ENCODE measurements around the gene NSG1. TPM values are rescaled to one million over a fixed set of nuclear protein-coding genes. Genes with fewer than 3 reads are reported as not detected.
A peak's percentile ranks its signal among the peaks of the same experiment; 100 is the strongest.

The NSG1 gene
- total RNA-seq, 4 donors from 2014 or later: 0.15 to 4.8 (median 1.4) TPM

GRCh38 chr4:4427886-4428285 is 41.0 kb downstream of the NSG1 start:
- no peak for TF ChIP-seq POLR2A (IDR thresholded peaks at IDR 0.05)
- TF ChIP-seq, protein P1, sequence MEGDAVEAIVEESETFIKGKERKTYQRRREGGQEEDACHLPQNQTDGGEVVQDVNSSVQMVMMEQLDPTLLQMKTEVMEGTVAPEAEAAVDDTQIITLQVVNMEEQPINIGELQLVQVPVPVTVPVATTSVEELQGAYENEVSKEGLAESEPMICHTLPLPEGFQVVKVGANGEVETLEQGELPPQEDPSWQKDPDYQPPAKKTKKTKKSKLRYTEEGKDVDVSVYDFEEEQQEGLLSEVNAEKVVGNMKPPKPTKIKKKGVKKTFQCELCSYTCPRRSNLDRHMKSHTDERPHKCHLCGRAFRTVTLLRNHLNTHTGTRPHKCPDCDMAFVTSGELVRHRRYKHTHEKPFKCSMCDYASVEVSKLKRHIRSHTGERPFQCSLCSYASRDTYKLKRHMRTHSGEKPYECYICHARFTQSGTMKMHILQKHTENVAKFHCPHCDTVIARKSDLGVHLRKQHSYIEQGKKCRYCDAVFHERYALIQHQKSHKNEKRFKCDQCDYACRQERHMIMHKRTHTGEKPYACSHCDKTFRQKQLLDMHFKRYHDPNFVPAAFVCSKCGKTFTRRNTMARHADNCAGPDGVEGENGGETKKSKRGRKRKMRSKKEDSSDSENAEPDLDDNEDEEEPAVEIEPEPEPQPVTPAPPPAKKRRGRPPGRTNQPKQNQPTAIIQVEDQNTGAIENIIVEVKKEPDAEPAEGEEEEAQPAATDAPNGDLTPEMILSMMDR (IDR thresholded peaks at IDR 0.05): no peak
- TF ChIP-seq POLR2AphosphoS5 (IDR thresholded peaks at IDR 0.05): no peak
- no peak for TF ChIP-seq EP300 (IDR thresholded peaks at IDR 0.05)
- H3K9me3 ChIP-seq: no peaks in the 10 kb centered on the region
- no peaks in the 10 kb centered on the region for H3K4me1 ChIP-seq
- no peaks in the 10 kb centered on the region for H3K27me3 ChIP-seq
- peaks cover 0 to 87% of the 10 kb centered on the region in 2 donors for H3K36me3 ChIP-seq
- ATAC-seq: no peak
- no peak overlapping the region for H3K4me3 ChIP-seq
- WGBS, 2 donors (ENCODE audit: low coverage in 1 of 2): 50% methylated on average over 1 of the region's 5 CpGs; no CpG with 5 or more reads in 1 of the 2 donors
- no peak overlapping the region for H3K27ac ChIP-seq

GRCh38 chr4:4428966-4429875 is 42.3 kb downstream of the NSG1 start:
- Histone ChIP-seq H3K9me3 (no peaks in the 10 kb centered on the region), H3K36me3 (peaks cover 0 to 87% of the 10 kb centered on the region in 2 donors), H3K27me3 (no peaks in the 10 kb centered on the region), H3K4me3 (no peak overlapping the region), H3K27ac (no peak overlapping the region), H3K4me1 (no peaks in the 10 kb centered on the region)
- TF ChIP-seq POLR2AphosphoS5 (IDR thresholded peaks at IDR 0.05) (no peak), POLR2A (IDR thresholded peaks at IDR 0.05) (no peak)
- TF ChIP-seq, protein P1 (IDR thresholded peaks at IDR 0.05): no peak
- 89 to 93% methylated on average over 4 to 8 of the region's 10 CpGs for WGBS, 2 donors (ENCODE audit: low coverage in 1 of 2)
- no peak for ATAC-seq

- H3K27me3 ChIP-seq: no peaks in the 10 kb centered on the region
- no peak for ATAC-seq
- 71% methylated on average over 4 of the region's 7 CpGs; no CpG with 5 or more reads in 1 of the 2 donors for WGBS, 2 donors (ENCODE audit: low coverage in 1 of 2)
- no peak overlapping the region for H3K4me3 ChIP-seq
- H3K4me1 ChIP-seq: no peaks in the 10 kb centered on the region
- peaks cover 0 to 86% of the 10 kb centered on the region in 2 donors for H3K36me3 ChIP-seq
- TF ChIP-seq, protein P1 (IDR thresholded peaks at IDR 0.05): peak in 1 of 4 experiments; percentile 25
- no peak for TF ChIP-seq EP300 (IDR thresholded peaks at IDR 0.05)
- H3K9me3 ChIP-seq: no peaks in the 10 kb centered on the region
- no peak overlapping the region for H3K27ac ChIP-seq
Measured at GRCh38 chr4:4430492-4431195, 43.7 kb downstream of the NSG1 start.

GRCh38 chr4:4432341-4433125 is 45.6 kb downstream of the NSG1 start:
- peaks cover 0 to 91% of the 10 kb centered on the region in 2 donors for H3K36me3 ChIP-seq
- TF ChIP-seq POLR2A (IDR thresholded peaks at IDR 0.05) (no peak), EP300 (IDR thresholded peaks at IDR 0.05) (no peak), POLR2AphosphoS5 (IDR thresholded peaks at IDR 0.05) (no peak)
- TF ChIP-seq, protein P1 (IDR thresholded peaks at IDR 0.05): no peak
- WGBS, 2 donors (ENCODE audit: low coverage in 1 of 2): 95 to 100% methylated on average over 2 to 4 of the region's 11 CpGs
- H3K9me3 ChIP-seq: no peaks in the 10 kb centered on the region
- no peaks in the 10 kb centered on the region for H3K4me1 ChIP-seq
- H3K27ac ChIP-seq: no peak overlapping the region
- no peak for ATAC-seq
- no peak overlapping the region for H3K4me3 ChIP-seq
- no peaks in the 10 kb centered on the region for H3K27me3 ChIP-seq

Data from gastroesophageal sphincter (tissue), 4 donors.